ENCODE data around the gene SAE1.

GRCh38 chr19:47156861-47157430, 26.3 kb downstream of the SAE1 start:
- no peak for TF ChIP-seq CTCF (IDR thresholded peaks at IDR 0.05; ENCODE audit: poor library complexity)
- TF ChIP-seq EZH2 (IDR thresholded peaks at IDR 0.05; ENCODE audit: borderline replicate concordance): no peak

Data from hepatocyte (in vitro differentiated cells).